ENCODE measurements around the gene PLXDC2. TPM values are rescaled to one million over a fixed set of nuclear protein-coding genes. Genes with fewer than 3 reads are reported as not detected.

The PLXDC2 gene
- total and polyA plus RNA-seq, 2 donors, result 25.9 to 72.7 TPM

- Histone ChIP-seq H3K4me3 (ENCODE audit: low read depth, low read length) (no peak overlapping the region), H3K36me3 (ENCODE audit: insufficient read depth) (no peaks in the 10 kb centered on the region), H3K27ac (ENCODE audit: low read depth) (no peak overlapping the region), H3K4me1 (ENCODE audit: insufficient read depth) (peaks cover 5% of the 10 kb centered on the region)
- 88% methylated on average over 2 of the region's 2 CpGs for WGBS
- DNase-seq (ENCODE audit: extremely low spot score), result no peak
These were observed 271.1 kb downstream of the PLXDC2 start for GRCh38 chr10:20087353-20087752.

- 82% methylated on average over 1 of the region's 1 CpG for WGBS
- DNase-seq (ENCODE audit: extremely low spot score), result no peak
- no peak overlapping the region for H3K4me3 ChIP-seq (ENCODE audit: low read depth, low read length)
- H3K4me1 ChIP-seq (ENCODE audit: insufficient read depth), result peaks cover 5% of the 10 kb centered on the region
- no peak overlapping the region for H3K27ac ChIP-seq (ENCODE audit: low read depth)
- H3K36me3 ChIP-seq (ENCODE audit: insufficient read depth), result no peaks in the 10 kb centered on the region
These were observed 271.9 kb downstream of the PLXDC2 start for GRCh38 chr10:20088061-20088701.

DNA sequence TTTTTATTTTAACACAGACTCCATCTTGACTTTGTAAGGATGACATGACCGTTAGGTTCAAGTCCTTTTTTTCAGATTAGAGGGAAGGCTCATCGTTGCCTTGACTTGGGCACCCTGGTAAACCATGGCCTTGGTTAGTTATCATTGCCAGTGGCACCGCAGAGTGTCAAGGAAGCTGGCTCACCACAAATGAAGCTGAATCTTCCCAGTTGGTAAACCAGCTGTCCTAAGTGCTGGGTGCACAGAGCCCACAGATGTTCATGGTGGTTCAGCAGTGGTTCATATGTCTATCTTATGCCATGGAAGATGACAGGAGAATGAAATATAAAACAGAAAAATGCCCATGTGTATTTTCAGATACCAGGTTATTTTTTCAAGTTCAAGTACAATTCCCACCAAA, 273.6 kb downstream of the PLXDC2 start:
- Histone ChIP-seq H3K27ac (ENCODE audit: low read depth) (no peak overlapping the region), H3K4me1 (ENCODE audit: insufficient read depth) (peaks cover 4% of the 10 kb centered on the region), H3K4me3 (ENCODE audit: low read depth, low read length) (no peak overlapping the region), H3K36me3 (ENCODE audit: insufficient read depth) (no peaks in the 10 kb centered on the region)
- WGBS, result 98% methylated on average over 3 of the region's 3 CpGs
- DNase-seq (ENCODE audit: extremely low spot score), result no peak

DNA sequence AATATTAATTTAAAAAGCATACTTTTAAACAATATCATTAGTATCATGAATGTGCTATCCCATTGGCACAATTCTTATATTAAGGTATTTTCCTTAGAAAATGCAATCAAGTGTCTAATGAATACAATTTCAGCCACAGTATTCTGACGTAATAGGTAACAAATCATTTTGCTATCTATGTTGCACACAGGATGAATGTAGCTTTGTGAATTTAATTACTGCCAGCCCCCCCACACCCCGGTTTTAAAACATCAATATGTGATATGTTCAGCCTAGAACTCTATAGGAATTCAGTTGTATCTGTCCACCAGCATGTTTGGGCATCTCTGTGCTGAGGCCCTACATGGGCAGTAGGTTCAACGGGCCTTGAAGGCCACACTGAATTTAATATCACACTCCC, 274.6 kb downstream of the PLXDC2 start:
- 92% methylated on average over 3 of the region's 3 CpGs for WGBS
- DNase-seq (ENCODE audit: extremely low spot score), result no peak
- no peak overlapping the region for H3K27ac ChIP-seq (ENCODE audit: low read depth)
- H3K4me1 ChIP-seq (ENCODE audit: insufficient read depth), result peaks cover 4% of the 10 kb centered on the region
- no peaks in the 10 kb centered on the region for H3K36me3 ChIP-seq (ENCODE audit: insufficient read depth)
- H3K4me3 ChIP-seq (ENCODE audit: low read depth, low read length), result no peak overlapping the region

DNA sequence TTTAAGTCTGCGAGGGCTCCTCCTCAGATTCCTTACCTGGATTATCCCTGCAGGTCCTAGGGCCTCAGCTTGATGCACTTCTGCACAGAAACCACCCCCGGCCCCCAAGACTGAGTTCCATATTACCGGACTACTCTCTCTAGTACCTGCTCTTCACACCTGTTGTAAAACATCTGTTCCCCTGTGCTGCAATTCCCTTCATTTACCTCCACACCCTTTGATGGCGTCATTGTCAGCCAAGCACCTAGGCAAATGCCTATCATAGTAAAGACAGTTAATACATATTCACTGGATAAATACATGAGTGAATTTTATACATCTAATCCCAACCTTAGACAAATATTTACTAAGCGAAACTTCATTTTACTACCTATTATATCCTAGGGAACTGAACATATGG, 275.5 kb downstream of the PLXDC2 start:
- 95% methylated on average over 5 of the region's 5 CpGs for WGBS
- Histone ChIP-seq H3K4me1 (ENCODE audit: insufficient read depth) (peaks cover 4% of the 10 kb centered on the region), H3K4me3 (ENCODE audit: low read depth, low read length) (no peak overlapping the region), H3K27ac (ENCODE audit: low read depth) (no peak overlapping the region), H3K36me3 (ENCODE audit: insufficient read depth) (no peaks in the 10 kb centered on the region)
- DNase-seq (ENCODE audit: extremely low spot score), result no peak

- Histone ChIP-seq H3K36me3 (ENCODE audit: insufficient read depth) (no peaks in the 10 kb centered on the region), H3K27ac (ENCODE audit: low read depth) (no peak overlapping the region), H3K4me1 (ENCODE audit: insufficient read depth) (peaks cover 2% of the 10 kb centered on the region), H3K4me3 (ENCODE audit: low read depth, low read length) (no peak overlapping the region)
- DNase-seq (ENCODE audit: extremely low spot score), result no peak
- WGBS, result 80% methylated on average over 5 of the region's 5 CpGs
These were observed 277.4 kb downstream of the PLXDC2 start for GRCh38 chr10:20093600-20093999.

DNA sequence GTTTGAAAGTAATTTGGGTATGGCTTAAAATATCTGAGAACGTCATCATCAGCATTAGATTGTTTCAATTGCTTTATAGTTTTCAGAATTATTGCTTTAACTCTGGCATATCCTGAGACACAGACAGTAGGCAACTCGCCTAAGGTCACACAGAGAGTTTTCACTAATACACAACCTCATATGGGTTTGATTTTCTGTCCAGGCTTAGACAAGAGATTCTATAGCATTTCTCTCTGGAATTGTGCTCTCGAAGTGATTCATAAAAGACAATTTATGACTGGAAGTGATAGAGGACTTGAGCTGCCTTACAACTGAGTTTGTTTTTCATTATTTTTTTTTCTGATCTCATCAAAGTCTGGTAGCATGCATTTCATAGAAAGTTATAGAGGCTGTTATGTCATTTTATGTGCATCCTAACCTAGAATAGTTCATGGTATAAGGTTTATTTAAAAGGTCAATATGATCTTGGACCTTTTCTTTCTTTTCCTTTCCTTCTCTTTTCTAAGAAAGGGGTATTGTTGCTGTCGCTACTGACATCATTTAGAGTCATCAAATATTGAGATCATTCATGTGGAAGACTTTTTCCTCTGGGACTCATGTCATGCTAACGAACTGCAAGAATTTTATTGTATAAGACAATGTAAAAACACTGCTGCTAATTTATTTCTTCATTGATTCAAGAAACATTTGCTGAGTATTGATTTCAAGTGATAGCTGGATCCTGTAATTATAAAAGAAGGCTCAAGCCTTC, 278.2 kb downstream of the PLXDC2 start:
- H3K27ac ChIP-seq (ENCODE audit: low read depth), result no peak overlapping the region
- WGBS, result 75% methylated on average over 5 of the region's 5 CpGs
- DNase-seq (ENCODE audit: extremely low spot score), result no peak
- H3K4me3 ChIP-seq (ENCODE audit: low read depth, low read length), result no peak overlapping the region
- no peaks in the 10 kb centered on the region for H3K36me3 ChIP-seq (ENCODE audit: insufficient read depth)
- peaks cover 2% of the 10 kb centered on the region for H3K4me1 ChIP-seq (ENCODE audit: insufficient read depth)

GRCh38 chr10:20100171-20100570, 283.9 kb downstream of the PLXDC2 start:
- no peak overlapping the region for H3K27ac ChIP-seq (ENCODE audit: low read depth)
- peaks cover 1% of the 10 kb centered on the region for H3K4me1 ChIP-seq (ENCODE audit: insufficient read depth)
- no peak overlapping the region for H3K4me3 ChIP-seq (ENCODE audit: low read depth, low read length)
- DNase-seq (ENCODE audit: extremely low spot score), result peak; percentile 63
- H3K36me3 ChIP-seq (ENCODE audit: insufficient read depth), result no peaks in the 10 kb centered on the region
- WGBS, result 34% methylated on average over 2 of the region's 2 CpGs

DNA sequence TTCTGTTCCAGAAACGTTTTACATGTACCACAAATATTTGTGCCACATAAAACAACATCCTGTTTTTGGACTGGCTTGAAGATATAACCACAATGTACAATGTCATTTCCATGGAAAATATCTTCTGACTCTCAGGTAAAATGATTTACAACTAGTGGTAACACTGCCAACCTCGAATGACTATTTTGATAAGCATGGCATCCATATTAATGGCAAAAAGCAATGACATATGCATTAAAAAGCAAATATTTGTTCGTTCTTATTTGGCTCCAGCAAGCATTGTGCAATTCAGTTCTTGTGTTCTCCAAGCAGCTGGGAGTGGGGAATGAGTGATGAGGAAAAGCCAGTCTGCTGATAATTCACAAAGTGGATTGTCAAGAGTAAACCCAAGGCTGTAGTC, 289.0 kb downstream of the PLXDC2 start:
- peaks cover 1% of the 10 kb centered on the region for H3K4me1 ChIP-seq (ENCODE audit: insufficient read depth)
- 58% methylated on average over 3 of the region's 3 CpGs for WGBS
- no peaks in the 10 kb centered on the region for H3K36me3 ChIP-seq (ENCODE audit: insufficient read depth)
- H3K27ac ChIP-seq (ENCODE audit: low read depth), result no peak overlapping the region
- DNase-seq (ENCODE audit: extremely low spot score), result no peak
- H3K4me3 ChIP-seq (ENCODE audit: low read depth, low read length), result no peak overlapping the region

- H3K36me3 ChIP-seq (ENCODE audit: insufficient read depth), result no peaks in the 10 kb centered on the region
- DNase-seq (ENCODE audit: extremely low spot score), result no peak
- no peak overlapping the region for H3K4me3 ChIP-seq (ENCODE audit: low read depth, low read length)
- H3K27ac ChIP-seq (ENCODE audit: low read depth), result no peak overlapping the region
- WGBS, result 75% methylated on average over 1 of the region's 1 CpG
- H3K4me1 ChIP-seq (ENCODE audit: insufficient read depth), result peaks cover 1% of the 10 kb centered on the region
These were observed 289.7 kb downstream of the PLXDC2 start for GRCh38 chr10:20105931-20106330.

DNA sequence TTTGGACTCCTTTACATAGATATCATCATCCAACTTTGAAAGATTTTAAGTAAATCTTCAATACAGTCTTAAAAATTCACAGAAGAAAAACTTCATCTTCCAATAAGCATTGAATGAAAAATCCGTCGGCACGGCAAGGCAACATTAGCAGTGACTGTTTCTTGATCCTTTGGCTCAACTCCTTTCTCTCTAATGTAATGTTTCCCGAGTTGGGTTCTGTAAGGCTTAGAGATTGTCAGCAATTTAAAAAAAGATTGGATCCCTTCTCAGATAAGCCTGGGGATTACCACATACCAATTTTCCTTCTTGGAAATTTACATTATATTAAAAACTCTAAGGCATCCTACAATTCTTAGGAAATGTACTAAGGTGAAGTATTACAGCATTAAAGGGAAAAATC, 291.8 kb downstream of the PLXDC2 start:
- Histone ChIP-seq H3K36me3 (ENCODE audit: insufficient read depth) (no peaks in the 10 kb centered on the region), H3K4me1 (ENCODE audit: insufficient read depth) (no peaks in the 10 kb centered on the region), H3K4me3 (ENCODE audit: low read depth, low read length) (no peak overlapping the region), H3K27ac (ENCODE audit: low read depth) (no peak overlapping the region)
- WGBS, result 49% methylated on average over 4 of the region's 4 CpGs
- no peak for DNase-seq (ENCODE audit: extremely low spot score)

GRCh38 chr10:20109613-20110012, 293.4 kb downstream of the PLXDC2 start:
- H3K27ac ChIP-seq (ENCODE audit: low read depth), result no peak overlapping the region
- no peak overlapping the region for H3K4me3 ChIP-seq (ENCODE audit: low read depth, low read length)
- DNase-seq (ENCODE audit: extremely low spot score), result no peak
- H3K4me1 ChIP-seq (ENCODE audit: insufficient read depth), result no peaks in the 10 kb centered on the region
- WGBS, result 68% methylated on average over 4 of the region's 4 CpGs
- no peaks in the 10 kb centered on the region for H3K36me3 ChIP-seq (ENCODE audit: insufficient read depth)

GRCh38 chr10:20110125-20111100, 294.2 kb downstream of the PLXDC2 start:
- WGBS, result 79% methylated on average over 7 of the region's 7 CpGs
- Histone ChIP-seq H3K36me3 (ENCODE audit: insufficient read depth) (no peaks in the 10 kb centered on the region), H3K27ac (ENCODE audit: low read depth) (no peak overlapping the region), H3K4me1 (ENCODE audit: insufficient read depth) (no peaks in the 10 kb centered on the region), H3K4me3 (ENCODE audit: low read depth, low read length) (no peak overlapping the region)
- DNase-seq (ENCODE audit: extremely low spot score), result no peak

Measured in urinary bladder (tissue), 4 donors.